GM19324 (cell line): ENCODE results near the gene TM9SF2.
A peak's percentile ranks its signal among the peaks of the same experiment; 100 is the strongest.

ENCODE experiments used
- ATAC-seq: cut with Tn5 transposase; IDR thresholded peaks from one replicate; pipeline ENCODE4 v1.9.1; 2021; ENCODE audit warnings: mild to moderate bottlenecking, moderate library complexity; ENCODE audit not compliant: unreplicated experiment, low FRiP score

TM9SF2 gene

DNA sequence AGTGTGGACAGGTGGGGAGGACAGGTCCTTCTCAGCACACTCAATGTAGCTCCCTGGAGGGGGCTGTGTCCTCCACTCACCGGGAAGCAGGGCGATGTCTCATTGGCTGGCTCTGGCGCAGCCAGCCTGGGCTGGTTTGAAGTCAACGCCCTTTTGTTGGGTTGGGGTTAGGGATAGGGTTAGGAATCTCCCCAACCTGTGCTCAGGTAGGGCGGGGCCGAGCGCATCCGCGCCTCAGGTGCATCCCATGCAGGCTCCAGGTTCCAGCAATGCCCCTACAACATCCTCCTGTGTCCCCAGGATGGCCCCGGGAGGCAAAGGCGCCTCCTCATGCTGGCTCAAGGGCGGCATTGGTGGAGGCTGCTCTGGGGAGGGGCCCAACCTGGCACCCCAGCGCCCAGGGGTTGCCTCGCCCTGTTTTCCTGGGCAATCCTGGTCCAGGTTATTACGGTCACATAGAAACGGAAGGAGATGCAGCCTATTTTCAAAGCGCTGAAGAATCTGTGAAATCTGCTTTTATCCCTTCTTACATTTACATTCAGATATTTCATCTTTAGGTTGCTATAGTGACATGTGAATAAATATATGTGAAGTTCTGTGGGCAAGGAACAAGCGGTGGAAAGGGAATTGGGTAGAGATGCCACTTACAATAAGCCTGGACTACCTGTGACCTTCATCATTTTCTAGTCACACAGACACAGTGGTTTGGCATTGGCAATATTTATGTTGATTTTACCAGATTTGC, 74.3 kb downstream of the TM9SF2 start:
- ATAC-seq = no peak

DNA sequence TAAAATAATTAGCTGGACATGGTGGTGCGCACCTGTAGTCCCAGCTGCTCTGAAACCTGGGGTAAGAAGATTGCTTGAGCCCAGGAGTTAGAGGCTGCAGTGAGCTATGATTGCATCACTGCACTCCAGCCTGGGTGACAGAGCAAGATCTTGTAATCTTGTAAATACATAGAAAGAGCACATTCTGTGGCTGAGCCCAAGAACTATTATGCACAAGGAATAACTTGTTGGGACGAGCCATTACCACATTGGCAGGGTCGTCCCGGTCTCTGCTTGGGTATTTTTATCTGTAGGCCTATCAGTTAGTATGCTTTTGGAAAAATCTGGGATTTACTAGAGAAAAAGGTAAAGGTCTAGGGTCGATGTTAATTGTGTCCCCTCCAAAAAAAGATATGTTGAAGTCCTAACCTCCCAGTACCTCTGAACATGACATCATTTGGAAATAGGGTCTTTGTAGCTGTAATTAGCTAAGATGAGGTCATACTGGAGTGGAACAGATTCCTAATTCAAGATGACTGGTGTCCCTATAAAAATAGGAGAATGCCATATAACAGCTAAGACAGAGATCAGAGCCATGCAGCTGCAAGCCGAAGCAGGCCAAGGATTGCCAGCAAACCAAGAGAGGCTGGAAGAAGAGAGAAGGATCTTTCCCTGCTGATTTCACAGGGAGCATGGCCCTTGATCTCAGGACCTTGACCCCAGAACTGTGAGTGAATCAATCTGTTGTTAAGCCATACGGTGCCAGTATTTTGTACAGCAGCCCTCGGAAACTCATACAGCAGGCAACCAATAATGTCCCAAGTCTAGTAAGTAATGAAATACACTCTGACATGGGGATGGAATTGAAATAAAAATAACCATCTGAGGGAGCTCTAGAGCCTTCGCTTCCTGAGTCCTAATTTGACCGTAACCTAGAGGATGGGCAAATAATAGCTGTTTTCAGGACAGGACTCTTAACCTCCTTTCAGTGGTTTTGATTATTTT, 77.0 kb downstream of the TM9SF2 start:
- ATAC-seq = no peak

DNA sequence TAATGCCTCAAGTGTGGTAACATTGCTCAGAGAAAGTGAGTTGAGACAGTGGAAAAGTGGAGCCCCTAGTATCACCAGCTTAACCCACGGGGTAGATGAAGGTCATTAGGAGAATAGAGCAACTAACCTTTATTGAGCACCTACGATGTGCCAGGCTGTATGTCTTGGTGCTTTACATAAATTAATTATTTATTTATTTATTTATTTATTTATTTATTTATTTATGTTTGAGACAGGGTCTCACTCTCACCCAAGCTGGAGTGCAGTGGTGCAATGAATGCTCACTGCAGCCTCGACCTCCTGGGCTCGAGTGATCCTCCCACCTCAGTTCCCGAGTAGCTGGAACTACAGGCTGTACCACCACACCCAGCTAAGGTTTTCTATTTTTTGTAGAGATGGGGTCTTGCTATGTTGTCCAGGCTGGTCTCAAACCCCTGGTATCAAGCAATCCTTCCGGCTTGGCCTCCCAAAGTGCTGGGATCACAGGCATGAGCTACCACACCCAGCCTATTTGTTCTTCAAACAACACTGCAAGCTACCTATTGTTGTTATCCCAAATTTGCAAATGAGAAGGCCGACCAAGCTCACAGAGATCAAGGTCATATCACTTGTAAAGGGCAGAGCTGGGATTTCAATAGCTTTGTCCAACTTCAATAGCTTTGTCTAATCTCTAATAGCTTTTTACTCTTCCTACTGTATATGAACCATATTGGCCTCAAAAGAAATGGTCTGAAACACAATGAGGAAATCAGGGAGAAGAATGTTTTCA, 79.4 kb downstream of the TM9SF2 start:
- ATAC-seq = no peak

GRCh38 chr13:99582511-99582910, 81.2 kb downstream of the TM9SF2 start:
- ATAC-seq = no peak

- no peak for ATAC-seq
Observed at GRCh38 chr13:99585609-99586008, 84.3 kb downstream of the TM9SF2 start.

DNA sequence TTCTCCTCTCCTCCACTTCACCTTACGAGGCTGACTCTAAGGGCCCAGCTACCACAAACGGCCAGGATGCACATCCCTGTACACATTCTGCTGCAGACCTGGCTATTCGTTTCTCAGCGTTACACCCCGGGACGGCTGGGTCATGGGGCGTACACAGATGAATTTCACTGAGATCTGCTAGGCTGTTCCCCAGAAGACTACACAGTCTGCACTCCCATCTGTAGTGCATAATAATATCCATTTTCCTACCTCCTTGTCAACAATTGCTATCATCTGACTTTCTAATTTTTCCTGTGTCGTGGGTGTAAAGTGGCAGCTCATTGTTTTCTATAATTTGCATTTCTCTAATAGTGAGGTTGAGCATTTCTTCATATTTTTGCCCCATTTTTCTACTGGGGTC, 85.7 kb downstream of the TM9SF2 start:
- ATAC-seq = no peak

GRCh38 chr13:99587893-99588606, 86.8 kb downstream of the TM9SF2 start:
- ATAC-seq = no peak

DNA sequence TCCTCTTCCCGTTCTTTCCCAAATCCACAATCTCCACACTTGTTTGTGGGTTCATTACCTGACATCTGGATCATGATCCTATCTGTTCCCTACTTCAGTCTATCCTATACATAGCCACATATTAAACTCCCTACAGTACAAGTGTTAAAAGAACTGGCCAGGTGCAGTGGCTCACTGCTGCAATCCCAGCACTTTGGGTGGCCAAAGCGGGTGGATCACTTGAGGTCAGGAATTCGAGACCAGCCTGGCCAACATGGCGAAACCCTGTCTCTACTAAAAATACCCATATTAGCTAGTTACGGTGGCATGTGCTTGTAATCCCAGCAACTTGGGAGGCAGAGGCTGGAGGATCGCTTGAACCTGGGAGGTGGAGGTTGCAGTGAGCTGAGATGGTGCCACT, 88.3 kb downstream of the TM9SF2 start:
- no peak for ATAC-seq

DNA sequence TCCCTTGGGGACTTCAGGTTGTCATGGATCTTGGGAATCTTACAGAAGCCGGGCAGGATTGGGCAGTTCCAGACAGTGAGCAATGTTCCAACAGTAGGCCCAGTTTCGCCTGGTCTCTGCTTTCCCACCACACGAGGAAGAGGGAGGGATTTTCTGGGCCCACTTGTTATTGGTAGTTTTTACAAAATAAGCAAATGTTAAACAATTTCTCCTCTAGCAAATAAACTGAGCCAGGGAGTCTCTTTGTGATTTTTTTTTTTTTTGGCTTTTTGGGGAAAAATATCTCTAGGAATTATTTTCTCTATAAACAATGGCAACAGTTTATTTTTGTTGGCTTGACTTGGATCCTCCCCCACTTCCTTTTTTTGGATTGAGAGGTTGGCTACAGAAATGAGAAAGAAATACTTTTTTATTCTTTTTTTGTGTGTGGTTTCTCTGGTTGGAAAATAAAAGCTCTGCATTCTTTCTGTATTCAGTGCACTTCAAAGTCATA, 89.3 kb downstream of the TM9SF2 start:
- no peak for ATAC-seq

DNA sequence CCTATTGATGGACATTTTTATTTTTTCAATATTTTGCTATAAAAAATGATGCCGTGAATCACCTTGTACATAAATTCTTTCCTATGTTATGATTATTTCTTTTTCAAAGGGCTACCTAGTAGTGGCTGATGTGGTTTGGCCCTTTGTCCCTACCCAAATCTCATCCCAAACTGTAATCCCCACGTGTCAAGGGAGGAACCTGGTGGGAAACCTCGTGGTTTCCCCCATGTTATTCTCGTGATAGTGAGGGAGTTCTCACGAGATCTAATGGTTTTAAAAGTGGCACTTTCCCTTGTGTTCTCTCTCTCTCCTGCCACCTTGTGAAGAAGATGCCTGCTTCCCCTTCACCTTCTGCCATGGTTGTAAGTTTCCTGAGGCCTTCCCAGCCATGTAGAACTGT, 94.9 kb downstream of the TM9SF2 start:
- no peak for ATAC-seq

- no peak for ATAC-seq
Observed at GRCh38 chr13:99600318-99600717, 99.0 kb downstream of the TM9SF2 start.

DNA sequence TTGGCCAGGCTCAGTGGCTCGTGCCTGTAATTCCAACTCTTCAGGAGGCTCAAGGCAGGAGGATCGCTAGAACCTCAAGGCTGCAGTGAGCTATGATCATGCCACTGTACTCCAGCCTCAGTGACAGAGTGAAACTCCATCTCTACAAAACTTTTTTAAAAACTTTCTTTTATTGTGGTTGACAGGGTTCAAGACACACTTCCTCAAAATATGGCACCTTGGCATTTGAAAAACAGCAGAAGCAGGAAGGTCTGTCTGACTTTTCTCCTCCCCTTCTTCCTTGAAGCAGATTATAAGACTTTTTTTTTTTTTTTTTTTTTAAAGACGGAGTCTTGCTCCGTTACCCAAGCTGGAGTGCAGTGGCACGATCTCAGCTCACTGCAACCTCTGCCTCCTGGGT, 100.3 kb downstream of the TM9SF2 start:
- no peak for ATAC-seq

DNA sequence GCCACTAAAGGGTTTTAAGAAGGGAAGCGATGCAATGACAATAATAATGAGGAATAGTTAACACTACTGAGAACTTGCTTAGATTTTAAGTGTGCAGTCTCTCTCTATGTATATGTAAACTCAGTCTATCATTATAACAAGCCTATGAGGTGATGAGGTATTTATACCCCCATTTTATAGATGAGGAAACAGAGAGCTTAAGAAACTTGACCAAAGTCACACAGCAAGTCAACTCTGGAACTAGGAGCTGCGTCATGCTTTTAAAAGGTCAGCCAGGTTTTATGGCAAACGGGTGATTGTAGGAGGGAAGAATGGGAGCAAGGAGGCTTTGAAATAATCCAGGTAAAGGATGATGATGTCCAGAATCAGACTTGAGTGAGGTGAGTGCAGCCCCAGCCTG, 103.4 kb downstream of the TM9SF2 start:
- no peak for ATAC-seq

DNA sequence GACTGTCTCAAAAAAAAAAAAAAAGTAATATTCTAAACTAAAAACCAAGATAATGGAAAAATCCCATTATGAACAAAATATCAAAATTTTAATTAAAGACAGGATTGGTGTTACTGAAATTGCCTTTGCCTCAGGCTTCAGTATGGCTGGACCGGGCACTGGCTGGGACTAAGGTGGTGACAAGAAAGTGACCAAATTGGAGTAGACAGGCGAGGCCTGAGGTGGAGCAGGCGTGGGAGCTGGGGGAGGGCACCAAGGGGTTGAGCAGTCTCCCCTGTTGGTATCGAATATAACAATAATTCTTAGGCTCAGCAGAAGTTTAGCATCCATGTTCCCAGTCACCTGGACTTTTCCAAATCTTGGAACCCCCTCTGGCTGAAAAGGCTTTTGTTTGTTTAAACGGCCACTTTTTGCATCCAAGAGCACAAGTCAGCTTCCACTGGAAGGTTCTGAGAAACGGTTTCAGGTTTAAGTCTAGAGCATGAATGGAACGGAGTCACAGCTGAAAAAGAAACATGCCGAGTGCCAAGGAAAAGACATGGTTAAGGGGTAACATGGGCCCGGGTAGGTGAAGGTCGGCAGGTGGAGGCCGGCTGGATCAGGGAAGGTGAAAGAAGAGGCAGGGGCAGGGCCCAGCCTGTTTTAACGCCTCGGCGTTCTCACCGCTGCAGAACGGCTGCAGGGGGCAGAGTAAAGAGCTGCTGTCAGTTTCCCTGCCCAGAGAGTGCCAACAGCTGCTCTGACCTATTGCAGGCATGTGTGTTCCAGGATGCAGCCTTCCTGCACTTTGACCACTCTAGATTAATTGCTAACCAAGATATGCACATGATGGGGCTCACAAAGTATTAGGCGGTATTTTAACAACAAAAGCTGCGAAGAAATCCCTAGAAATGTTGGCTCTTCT, 104.4 kb downstream of the TM9SF2 start:
- peak; percentile 69 for ATAC-seq

DNA sequence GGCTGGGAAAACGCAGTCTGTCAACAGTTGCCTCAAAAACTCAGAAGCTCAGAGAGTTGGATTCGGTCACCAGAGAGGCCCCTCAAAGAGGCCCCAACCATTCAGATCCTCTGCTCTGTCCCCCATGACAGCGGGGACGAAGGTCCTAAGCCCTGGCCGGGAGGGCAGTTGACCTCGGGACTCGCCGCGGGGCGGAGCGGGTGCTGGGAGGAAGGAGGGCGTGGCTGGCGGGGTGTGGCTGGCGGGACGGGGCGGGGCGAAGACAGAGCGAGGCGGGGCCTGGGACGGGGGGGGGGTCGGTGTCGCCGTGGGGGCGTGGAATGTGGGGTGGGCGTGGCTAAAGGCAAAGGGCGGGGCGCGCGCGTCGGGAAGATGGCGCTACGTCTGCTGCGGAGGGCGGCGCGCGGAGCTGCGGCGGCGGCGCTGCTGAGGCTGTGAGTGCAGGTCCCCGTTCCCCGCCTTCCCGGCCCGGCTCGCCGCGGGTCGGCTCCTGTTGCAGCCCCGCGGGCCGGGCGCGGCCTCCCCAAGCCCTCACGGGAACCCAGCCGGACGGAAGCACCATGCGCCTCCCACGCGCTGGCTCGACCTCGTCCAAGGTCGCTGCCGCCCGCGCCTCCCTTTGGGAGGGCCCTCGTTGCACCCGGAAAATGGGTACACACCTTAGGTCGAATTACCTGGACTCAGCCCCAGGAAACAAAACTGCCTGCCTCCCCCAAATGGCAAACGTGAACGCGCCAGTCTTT, 105.2 kb downstream of the TM9SF2 start, which contains the start of gene CLYBL:
CLYBL (plus strand) TSS at position 367 of the 743 bp plus-strand sequence.
- ATAC-seq = peak; percentile 90

DNA sequence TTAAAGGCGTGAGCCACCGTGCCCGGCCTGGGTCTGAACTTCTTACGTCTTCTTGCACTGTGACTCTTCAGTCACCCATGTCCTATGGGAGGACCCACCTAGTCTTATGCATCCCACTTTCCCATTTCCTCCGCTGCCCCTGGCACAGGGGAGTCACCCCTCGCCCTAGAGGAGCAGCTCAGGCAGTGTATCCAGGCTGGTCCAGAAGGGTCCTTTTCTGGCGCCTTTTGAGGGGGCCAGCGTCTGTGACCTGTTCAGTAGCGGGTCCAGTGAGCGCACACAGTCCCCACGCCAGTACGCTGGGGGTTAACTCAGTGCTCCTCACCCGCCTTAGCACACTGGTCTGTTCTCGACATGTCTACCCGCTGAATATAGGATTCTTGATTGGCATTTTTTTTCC, 107.1 kb downstream of the TM9SF2 start:
- ATAC-seq = no peak

GRCh38 chr13:99610702-99611289, 109.5 kb downstream of the TM9SF2 start:
- ATAC-seq = no peak
